ENCODE data around the gene LHX8.

The LHX8 gene

GRCh38 chr1:75198163-75198562, 64.0 kb downstream of the LHX8 start:
- H4K20me1 ChIP-seq: no peaks in the 10 kb centered on the region
- TF ChIP-seq Cebpa-rat (IDR thresholded peaks at IDR 0.05): no peak
- peaks cover 0 to 7% (median 0%) of the 10 kb centered on the region in 10 experiments; a peak in 1 of 20 replicates for H3K4me1 ChIP-seq
- H3K9ac ChIP-seq: no peak overlapping the region
- H3K4me2 ChIP-seq: no peak overlapping the region
- H3K27ac ChIP-seq: no peak overlapping the region
- H3K9me3 ChIP-seq (replicated peaks in 1 of 11): no peaks in the 10 kb centered on the region
- H3K36me3 ChIP-seq: no peaks in the 10 kb centered on the region
- no peak overlapping the region for H3K4me3 ChIP-seq
- no peaks in the 10 kb centered on the region for H3K27me3 ChIP-seq

DNA sequence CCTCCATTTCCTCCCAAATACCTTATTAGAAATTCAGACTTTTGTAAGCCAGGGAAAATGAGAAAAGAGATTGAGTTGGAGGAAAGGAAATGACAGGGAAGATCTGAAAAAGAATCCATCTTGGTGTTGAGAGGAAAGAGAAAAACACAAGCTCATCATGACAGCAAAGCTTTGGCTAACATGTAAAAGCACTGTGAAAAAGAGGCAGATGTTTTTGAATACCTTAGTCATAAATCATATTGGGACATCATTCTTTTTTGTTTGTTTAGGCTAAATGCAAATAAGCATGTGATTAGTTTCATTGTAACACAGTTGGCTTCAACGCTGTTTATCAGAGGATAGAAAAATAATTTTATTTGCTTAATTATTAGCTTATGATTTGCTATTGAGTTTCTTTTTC, 64.6 kb downstream of the LHX8 start:
- Histone ChIP-seq H3K9me3 (replicated peaks in 1 of 11) (no peaks in the 10 kb centered on the region), H3K4me1 (peaks cover 0 to 7% (median 0%) of the 10 kb centered on the region in 10 experiments; a peak in 1 of 20 replicates), H4K20me1 (no peaks in the 10 kb centered on the region), H3K4me3 (no peak overlapping the region), H3K27me3 (no peaks in the 10 kb centered on the region), H3K27ac (no peak overlapping the region), H3K36me3 (no peaks in the 10 kb centered on the region), H3K9ac (no peak overlapping the region), H3K4me2 (no peak overlapping the region)
- TF ChIP-seq Cebpa-rat (IDR thresholded peaks at IDR 0.05): no peak

DNA sequence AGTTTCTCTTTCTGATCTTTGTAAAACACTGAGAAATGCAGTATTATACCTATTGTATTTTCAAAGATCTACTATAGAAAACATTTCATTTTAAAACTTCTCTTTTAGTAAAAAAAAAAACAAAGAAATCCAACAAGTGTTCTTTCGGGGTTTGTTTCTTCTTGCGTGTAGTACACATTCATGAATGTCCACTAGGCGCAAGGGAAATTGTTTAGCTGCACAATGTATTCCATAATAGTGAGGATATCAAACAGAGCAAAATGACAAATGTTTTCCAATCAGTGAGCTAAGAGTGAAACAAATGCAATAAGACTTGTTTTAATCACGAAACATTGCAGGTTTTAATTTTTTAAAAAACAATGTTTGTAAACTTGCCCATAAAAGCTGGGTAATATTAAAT, 68.6 kb downstream of the LHX8 start:
- Histone ChIP-seq H3K27ac (no peak overlapping the region), H4K20me1 (no peaks in the 10 kb centered on the region), H3K9me3 (replicated peaks in 1 of 11) (no peaks in the 10 kb centered on the region), H3K9ac (no peak overlapping the region), H3K36me3 (no peaks in the 10 kb centered on the region), H3K4me3 (no peak overlapping the region), H3K4me1 (no peaks in the 10 kb centered on the region), H3K27me3 (no peaks in the 10 kb centered on the region), H3K4me2 (no peak overlapping the region)
- no peak for TF ChIP-seq Cebpa-rat (IDR thresholded peaks at IDR 0.05)

DNA sequence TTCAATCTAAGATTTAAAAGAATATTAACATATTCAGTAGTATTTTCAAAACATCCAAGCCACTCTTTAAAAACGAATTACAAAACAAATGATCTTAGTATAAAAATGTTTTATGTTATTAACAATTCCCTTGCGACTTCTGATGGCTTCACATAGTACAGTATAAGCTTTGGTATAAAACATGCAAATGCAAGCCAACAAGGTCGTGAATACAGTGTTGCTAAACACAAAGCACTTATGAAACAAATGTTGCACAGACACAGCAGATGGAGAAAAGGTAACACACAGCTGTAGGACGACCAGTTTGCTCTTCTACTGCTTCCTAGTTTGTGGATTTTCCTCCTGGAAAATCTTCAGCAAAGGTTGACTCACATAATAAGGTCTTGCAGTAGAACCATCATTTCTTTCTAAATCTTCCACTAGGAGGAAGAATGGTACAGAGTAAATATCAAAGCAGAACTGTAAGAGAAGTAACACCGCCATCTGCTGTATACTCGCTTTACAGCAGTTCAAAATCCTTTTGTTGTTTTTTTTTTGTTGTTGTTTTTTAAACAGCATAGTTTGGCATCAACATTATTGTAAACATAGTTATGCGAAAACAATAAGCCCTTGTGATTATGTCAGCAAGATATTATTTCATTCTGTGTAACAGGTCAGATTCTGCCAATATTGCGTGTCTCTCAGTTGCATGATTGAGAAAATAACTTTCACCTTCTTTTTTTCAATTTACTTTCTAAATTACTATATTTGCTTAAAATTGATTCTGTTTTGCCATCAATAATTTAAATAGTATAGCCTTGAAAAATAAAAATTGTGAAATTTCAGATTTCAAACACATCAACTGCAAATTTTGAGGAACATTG, 69.5 kb downstream of the LHX8 start:
- H3K4me2 ChIP-seq: no peak overlapping the region
- H3K9ac ChIP-seq: no peak overlapping the region
- H3K9me3 ChIP-seq (replicated peaks in 1 of 11): no peaks in the 10 kb centered on the region
- no peaks in the 10 kb centered on the region for H4K20me1 ChIP-seq
- no peaks in the 10 kb centered on the region for H3K4me1 ChIP-seq
- no peak overlapping the region for H3K27ac ChIP-seq
- no peak overlapping the region for H3K4me3 ChIP-seq
- no peaks in the 10 kb centered on the region for H3K36me3 ChIP-seq
- no peak for TF ChIP-seq Cebpa-rat (IDR thresholded peaks at IDR 0.05)
- no peaks in the 10 kb centered on the region for H3K27me3 ChIP-seq

DNA sequence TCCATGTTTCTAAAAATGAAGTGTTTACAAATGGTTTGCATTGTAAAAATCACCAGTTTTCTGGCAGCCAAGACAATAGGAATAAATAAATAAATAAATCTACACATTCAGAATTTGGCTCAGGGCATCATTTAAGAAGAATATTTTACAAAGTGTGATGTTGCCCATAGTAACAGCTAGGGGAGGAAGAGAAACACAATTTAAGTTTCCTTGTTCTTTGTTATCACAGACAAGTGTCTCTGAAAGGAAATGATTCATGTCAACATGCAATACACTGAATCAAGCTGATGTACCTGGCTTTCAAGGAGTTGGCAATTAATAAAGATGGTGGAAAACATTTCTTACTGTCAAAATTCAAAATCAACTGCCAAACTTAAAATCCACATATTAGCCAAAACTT, 74.7 kb downstream of the LHX8 start:
- H3K27ac ChIP-seq: no peak overlapping the region
- no peak overlapping the region for H3K4me2 ChIP-seq
- no peaks in the 10 kb centered on the region for H4K20me1 ChIP-seq
- no peaks in the 10 kb centered on the region for H3K36me3 ChIP-seq
- no peak overlapping the region for H3K4me3 ChIP-seq
- no peak overlapping the region for H3K9ac ChIP-seq
- no peaks in the 10 kb centered on the region for H3K4me1 ChIP-seq
- no peaks in the 10 kb centered on the region for H3K27me3 ChIP-seq
- H3K9me3 ChIP-seq (replicated peaks in 1 of 11): no peaks in the 10 kb centered on the region
- no peak for TF ChIP-seq Cebpa-rat (IDR thresholded peaks at IDR 0.05)
